GM23338 (cell line): Measurements from ENCODE around the gene KLHL17. TPM values are rescaled to one million over a fixed set of nuclear protein-coding genes. Genes with fewer than 3 reads are reported as not detected.

Experiments used
- ATAC-seq: fragments of 200-7000 bp; cut with Tn5 transposase; 3 replicates; pipeline ENCODE4 v1.9.1; 2020
- DNase-seq: peaks from one replicate; pipeline ENCODE4 v3.0.0-alpha.2; 2015; ENCODE audit warnings: low spot score
- H2AFZ ChIP-seq: fragments of 200-600 bp; sonication (generic); 2 replicates; pipeline ENCODE4 v1.8.0; 2016; ENCODE audit warnings: antibody characterized with exemption, mild to moderate bottlenecking, moderate library complexity
- H3F3A ChIP-seq: fragments of 200-600 bp; sonication (generic); replicated peaks from 2 replicates; pipeline ENCODE4 v1.8.0; 2017; ENCODE audit warnings: antibody characterized with exemption, mixed run types, low read depth
- H3K27ac ChIP-seq: fragments of 200-600 bp; sonication (generic); 2 replicates; pipeline ENCODE4 v1.6.1; 2016; ENCODE audit warnings: low read depth
- H3K27me3 ChIP-seq: fragments of 200-600 bp; sonication (generic); 2 replicates; pipeline ENCODE4 v1.8.0; 2016; ENCODE audit warnings: mild to moderate bottlenecking, mixed run types, moderate library complexity; ENCODE audit not compliant: insufficient read depth
- H3K36me3 ChIP-seq: fragments of 200-600 bp; sonication (generic); 2 replicates; pipeline ENCODE4 v1.8.0; 2016; ENCODE audit warnings: mild to moderate bottlenecking; ENCODE audit not compliant: insufficient read depth
- H3K4me1 ChIP-seq: fragments of 200-600 bp; sonication (generic); 2 replicates; pipeline ENCODE4 v1.8.0; 2016; ENCODE audit warnings: mild to moderate bottlenecking, moderate library complexity; ENCODE audit not compliant: insufficient read depth
- H3K4me2 ChIP-seq: fragments of 200-600 bp; sonication (generic); 2 replicates; pipeline ENCODE4 v1.7.1; 2017; ENCODE audit warnings: mixed run types
- H3K4me3 ChIP-seq: fragments of 200-600 bp; sonication (generic); 2 replicates; pipeline ENCODE4 v1.6.1; 2016; ENCODE audit warnings: mixed run types
- H3K79me2 ChIP-seq: fragments of 200-600 bp; sonication (generic); replicated peaks from 2 replicates; pipeline ENCODE4 v1.8.0; 2017; ENCODE audit warnings: mild to moderate bottlenecking; ENCODE audit not compliant: insufficient read depth
- H3K9me2 ChIP-seq: fragments of 200-600 bp; sonication (generic); 2 replicates; pipeline ENCODE4 v1.8.0; 2017; ENCODE audit not compliant: insufficient read depth
- H4K20me1 ChIP-seq: fragments of 200-600 bp; sonication (generic); replicated peaks from 2 replicates; pipeline ENCODE4 v1.8.0; 2017; ENCODE audit warnings: mild to moderate bottlenecking; ENCODE audit not compliant: insufficient read depth
- H3K27ac Mint-ChIP-seq: 2 replicates; pipeline ENCODE4 v1.8.0; 2020; ENCODE audit warnings: inconsistent platforms, mild to moderate bottlenecking, moderate library complexity, mixed read lengths
- H3K27me3 Mint-ChIP-seq: 3 replicates; pipeline ENCODE4 v1.8.0; 2022; ENCODE audit warnings: low read depth, mild to moderate bottlenecking, moderate library complexity, mixed read lengths, inconsistent platforms; ENCODE audit not compliant: insufficient read depth, poor library complexity
- H3K36me3 Mint-ChIP-seq: 3 replicates; pipeline ENCODE4 v1.8.0; 2021; ENCODE audit warnings: low read depth, mild to moderate bottlenecking, inconsistent platforms, moderate library complexity, mixed read lengths
- H3K4me1 Mint-ChIP-seq: 3 replicates; pipeline ENCODE4 v1.8.0; 2020; ENCODE audit warnings: mild to moderate bottlenecking, inconsistent platforms, mixed read lengths
- H3K4me3 Mint-ChIP-seq: 3 replicates; pipeline ENCODE4 v1.8.0; 2021; ENCODE audit warnings: moderate library complexity, mild to moderate bottlenecking, inconsistent platforms, mixed read lengths
- H3K9me3 Mint-ChIP-seq: 3 replicates; pipeline ENCODE4 v1.8.0; 2020; ENCODE audit warnings: moderate library complexity, mild to moderate bottlenecking, inconsistent platforms, mixed read lengths
- CREB1 ChIP-seq: fragments of 250-450 bp; sonication (Bioruptor Pico); IDR thresholded peaks from 2 replicates; pipeline ENCODE4 v1.5.0; 2020; ENCODE audit warnings: low read depth, mild to moderate bottlenecking, moderate library complexity
- ETS1 ChIP-seq: IDR thresholded peaks from 2 replicates; pipeline ENCODE4 v1.6.1; 2016; ENCODE audit warnings: antibody characterized with exemption
- EZH2 ChIP-seq: fragments of 200-600 bp; sonication (generic); IDR thresholded peaks from one replicate; pipeline ENCODE4 v1.8.0; 2017; ENCODE audit warnings: antibody characterized with exemption, mild to moderate bottlenecking, low read depth; ENCODE audit not compliant: unreplicated experiment
- EZH2phosphoT487 ChIP-seq: fragments of 200-600 bp; sonication (generic); IDR thresholded peaks from one replicate; pipeline ENCODE4 v1.8.1; 2018; ENCODE audit warnings: antibody characterized with exemption; ENCODE audit not compliant: unreplicated experiment
- JUNB ChIP-seq: IDR thresholded peaks from one replicate; pipeline ENCODE4 v1.6.1; 2016; ENCODE audit warnings: antibody characterized with exemption; ENCODE audit not compliant: unreplicated experiment
- NANOG ChIP-seq: IDR thresholded peaks from 2 replicates; pipeline ENCODE4 v1.6.1; 2016; ENCODE audit warnings: antibody characterized with exemption, borderline replicate concordance
- POLR2AphosphoS5 ChIP-seq: IDR thresholded peaks from 2 replicates; pipeline ENCODE4 v1.6.1; 2016; ENCODE audit warnings: antibody characterized with exemption, low read depth
- REST ChIP-seq: IDR thresholded peaks from one replicate; pipeline ENCODE4 v1.6.1; 2018; ENCODE audit warnings: antibody characterized with exemption; ENCODE audit not compliant: unreplicated experiment
- STAT1 ChIP-seq: IDR thresholded peaks from one replicate; pipeline ENCODE4 v1.6.1; 2016; ENCODE audit warnings: antibody characterized with exemption; ENCODE audit not compliant: unreplicated experiment
- ZNF114 ChIP-seq: fragments of 250-450 bp; sonication (Bioruptor Pico); IDR thresholded peaks from 2 replicates; pipeline ENCODE4 v1.5.0; 2020; ENCODE audit warnings: mild to moderate bottlenecking, moderate library complexity
- polyA plus RNA-seq: library from polyadenylated mRNA; unstranded; fragments of >200 nt; fragmentation: Nextera tagmentation; extraction: Ambion mirVana; gene quantifications from 2 replicates; pipeline ENCODE4 v1.2.1, GENCODE V29; 2016
- total RNA-seq: library from RNA; depleted of rRNA; stranded (reverse); fragments of >200 nt; shearing (Covaris generic); gene quantifications from 2 replicates; pipeline ENCODE4 v1.2.3, GENCODE V29; 2014

The KLHL17 gene
- total and polyA plus RNA-seq, 2 experiments from 2014 or later: 16.5 to 37.1 TPM

DNA sequence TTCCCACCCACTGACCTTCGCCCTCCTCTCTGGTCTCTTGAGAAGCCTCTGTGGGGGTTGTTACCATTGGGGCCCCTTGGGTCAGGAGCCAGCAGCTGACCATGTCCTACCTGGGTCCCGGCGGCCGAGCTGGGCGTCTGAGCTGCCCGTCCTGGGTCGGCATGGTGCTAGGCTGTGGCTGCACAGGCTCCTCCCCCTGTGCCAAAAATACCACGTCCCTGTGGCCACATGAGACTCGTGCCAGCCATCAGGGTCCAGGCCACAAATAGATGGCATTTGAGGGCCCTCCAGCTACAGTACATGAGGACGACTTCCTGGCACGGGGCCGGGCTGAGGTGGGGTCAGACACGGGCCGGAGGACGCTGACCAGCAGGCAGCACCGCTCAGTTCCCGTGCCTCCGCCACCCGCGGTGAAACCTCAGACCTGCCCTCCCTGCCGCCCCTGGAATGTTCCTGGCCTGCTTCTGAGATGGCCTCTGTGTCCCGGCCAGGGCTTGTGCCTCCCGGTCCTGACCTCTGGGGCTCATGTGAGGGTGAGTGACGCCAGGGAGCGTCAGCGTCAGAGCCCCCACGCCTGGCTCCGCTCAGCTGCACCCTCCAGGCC, 21.7 kb downstream of the KLHL17 start, which contains the start of gene PERM1 (continued):
- TF ChIP-seq REST: no peak

DNA sequence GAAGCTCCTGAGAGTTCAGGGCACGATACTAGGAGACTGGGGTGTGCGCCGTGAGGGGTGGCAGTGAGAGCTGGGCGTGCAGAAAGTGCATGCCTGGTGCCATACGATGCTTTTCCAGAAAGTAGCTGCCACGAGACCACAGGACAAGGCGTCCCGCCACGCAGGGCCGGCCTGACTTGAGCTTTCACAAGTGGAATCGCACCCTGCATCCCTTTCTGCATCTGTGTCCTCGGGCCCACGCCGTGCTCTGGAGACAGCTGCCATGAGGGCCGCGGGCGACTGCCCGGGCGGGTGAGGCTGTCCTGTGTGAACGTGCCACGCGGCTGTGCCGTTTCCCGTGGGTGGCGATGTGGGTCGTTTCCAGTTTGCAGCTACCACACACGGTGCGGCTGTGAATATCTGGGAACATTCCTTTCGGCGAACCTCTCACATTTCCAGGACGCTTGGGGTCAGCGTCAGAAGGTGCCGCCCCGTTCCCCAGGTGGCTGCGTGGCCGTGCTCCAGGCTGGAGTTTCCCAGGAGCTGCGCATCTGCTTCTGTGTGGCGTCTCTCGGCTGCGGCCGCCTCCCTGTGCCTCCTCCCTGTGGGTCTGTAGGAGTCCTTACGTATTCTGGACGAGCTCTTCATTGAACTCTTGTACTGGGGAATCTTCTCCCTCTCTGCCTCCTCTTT, 22.5 kb downstream of the KLHL17 start:
- Histone ChIP-seq H4K20me1 (no peaks in the 10 kb centered on the region), H3K79me2 (no peaks in the 10 kb centered on the region), H3K27me3 (peaks cover 40% of the 10 kb centered on the region), H2AFZ (no peak overlapping the region), H3K4me1 (no peaks in the 10 kb centered on the region), H3F3A (no peaks in the 10 kb centered on the region), H3K4me2 (no peak overlapping the region), H3K9me2 (no peaks in the 10 kb centered on the region), H3K4me3 (no peak overlapping the region), H3K27ac (no peak overlapping the region), H3K36me3 (no peaks in the 10 kb centered on the region)
- no peaks in the 10 kb centered on the region; the same call in 2 of the 3 replicates for H3K4me1 Mint-ChIP-seq
- peaks cover 5% of the 10 kb centered on the region for H3K36me3 Mint-ChIP-seq
- H3K4me3 Mint-ChIP-seq: no peak overlapping the region
- H3K27me3 Mint-ChIP-seq: peaks cover 47% of the 10 kb centered on the region
- DNase-seq (no peak), ATAC-seq (no peak)
- H3K9me3 Mint-ChIP-seq: peaks cover 5% of the 10 kb centered on the region
- no peak overlapping the region for H3K27ac Mint-ChIP-seq
- no peak for TF ChIP-seq NANOG
- TF ChIP-seq ETS1: no peak
- TF ChIP-seq ZNF114 (CRISPR knock-in tag): no peak
- no peak for TF ChIP-seq JUNB
- no peak for TF ChIP-seq EZH2phosphoT487
- no peak for TF ChIP-seq CREB1 (CRISPR knock-in tag)
- no peak for TF ChIP-seq STAT1
- TF ChIP-seq REST: no peak
- no peak for TF ChIP-seq EZH2
- no peak for TF ChIP-seq POLR2AphosphoS5
